ENCODE measurements around the gene ZMYM4. TPM values are rescaled to one million over a fixed set of nuclear protein-coding genes. Genes with fewer than 3 reads are reported as not detected.
"Not testable (repeated sequence)": the region's sequence is repeated elsewhere in the genome, so short reads cannot be mapped to it uniquely, and the experiment has no call there.

Gene ZMYM4
- total RNA-seq, 2 donors from 2014 or later: 50.4 to 51.3 TPM

DNA sequence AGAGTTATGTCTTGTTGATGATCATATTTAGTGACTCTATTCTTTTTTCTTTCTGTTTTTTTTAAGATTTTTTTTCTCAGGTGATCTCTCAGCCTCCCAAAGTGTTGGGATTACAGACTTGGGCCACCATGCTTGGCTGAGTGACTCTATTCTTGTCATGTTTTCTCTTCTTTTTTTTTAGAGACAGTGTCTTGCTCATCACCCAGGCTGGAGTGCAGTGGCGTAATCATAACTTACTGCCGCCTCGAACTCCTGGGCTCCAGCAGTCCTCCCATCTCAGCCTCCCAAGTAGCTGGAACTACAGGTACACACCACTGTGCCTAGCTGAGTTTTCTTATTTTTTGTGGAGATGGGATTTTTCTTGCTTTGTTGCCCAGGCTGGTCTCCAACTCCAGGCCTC lies 36.9 kb downstream of the ZMYM4 start:
- DNase-seq (ENCODE audit: low spot score): no peak
- intact Hi-C loops (cut with DNase I): no loop called here

DNA sequence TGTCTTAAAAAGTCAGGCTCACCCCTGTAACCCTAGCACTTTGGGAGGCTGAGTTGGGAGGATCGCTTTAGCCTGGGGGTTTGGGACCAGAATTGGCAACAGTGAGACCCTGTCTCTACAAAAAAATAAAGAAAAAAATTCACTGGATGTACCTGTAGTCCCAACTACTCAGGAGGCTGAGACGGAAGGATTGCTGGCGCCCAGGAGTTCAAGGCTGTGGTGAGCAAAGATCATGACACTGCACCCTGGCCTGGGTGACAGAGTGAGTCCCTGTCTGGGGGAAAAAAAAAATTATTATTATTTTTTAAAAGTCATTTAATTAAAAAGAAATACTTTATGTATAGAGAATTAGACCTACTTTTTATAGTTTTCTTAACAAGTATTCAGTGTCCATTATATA lies 47.1 kb downstream of the ZMYM4 start:
- no peak for DNase-seq (ENCODE audit: low spot score)
- intact Hi-C loops (cut with DNase I): no loop called here

DNA sequence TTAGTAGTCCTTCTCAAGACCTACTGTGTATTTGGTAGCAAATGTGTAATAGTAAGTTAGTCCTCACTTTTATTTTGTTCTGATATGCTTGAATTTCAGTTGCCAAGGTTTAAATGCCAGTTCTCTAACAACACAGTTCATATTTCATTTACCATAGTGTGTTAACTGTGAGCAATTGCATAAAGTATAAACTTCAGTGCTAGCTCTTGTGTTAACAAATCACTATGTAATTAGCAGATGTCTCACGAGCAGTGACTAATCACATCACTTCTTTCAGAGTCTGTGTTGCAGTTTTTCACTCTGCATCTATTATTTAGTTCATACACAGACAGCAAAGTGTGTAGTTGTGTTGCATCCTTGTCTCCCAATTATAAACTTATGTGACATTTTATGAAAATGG lies 47.8 kb downstream of the ZMYM4 start:
- intact Hi-C loops (cut with DNase I): no loop called here
- DNase-seq (ENCODE audit: low spot score): no peak

DNA sequence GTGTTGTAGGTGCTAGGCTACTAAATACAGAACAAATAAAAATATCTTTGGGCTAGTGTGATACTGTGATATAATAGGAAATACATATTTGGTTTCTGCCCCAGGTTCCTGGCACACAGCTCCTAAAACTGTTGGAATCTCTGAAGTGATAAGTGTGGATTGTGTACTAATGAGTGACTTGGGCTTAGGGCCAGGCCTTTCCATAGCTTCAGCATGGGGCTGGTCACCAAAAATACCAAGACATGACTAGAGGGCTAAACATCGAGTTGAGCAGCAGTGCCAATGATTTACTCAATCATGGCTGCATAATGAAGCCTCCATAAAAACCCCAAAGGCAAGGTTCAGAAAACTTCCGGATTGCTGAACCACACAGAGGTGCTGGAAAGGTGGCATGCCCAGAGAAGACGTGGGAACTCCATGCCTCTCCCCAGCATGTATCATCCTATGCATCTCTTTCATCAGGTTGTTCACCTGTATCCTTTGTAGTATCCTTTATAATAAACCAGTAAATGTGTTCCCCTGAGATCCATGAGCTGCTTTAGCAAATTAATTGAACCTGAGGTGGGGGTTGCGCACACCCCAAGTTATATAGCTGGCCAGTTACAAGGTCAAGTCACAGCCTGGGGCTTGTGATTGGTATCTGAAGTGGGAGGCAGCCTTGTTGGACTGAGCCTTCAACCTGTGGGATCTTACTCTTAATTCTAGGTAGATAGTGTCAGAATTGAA lies 51.6 kb downstream of the ZMYM4 start:
- DNase-seq (ENCODE audit: low spot score): no peak

DNA sequence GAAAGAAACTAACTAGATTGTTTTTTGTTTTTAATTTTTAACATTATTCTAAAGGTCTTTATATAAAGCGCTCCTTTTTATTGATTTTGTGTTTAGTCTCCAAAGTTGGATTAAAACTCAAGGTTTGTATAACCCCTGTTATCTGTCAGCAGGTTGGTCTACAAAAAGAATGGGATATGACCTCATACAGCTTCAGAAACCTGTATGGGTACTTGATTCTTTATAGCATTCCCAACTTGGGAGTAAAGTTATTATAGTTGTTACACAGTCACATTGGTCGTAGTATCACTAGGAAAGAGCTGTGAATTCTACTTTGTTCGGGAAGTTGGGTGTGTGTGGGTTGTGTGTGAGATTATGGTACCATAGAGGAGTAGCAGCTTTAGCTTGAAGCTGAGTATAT lies 52.4 kb downstream of the ZMYM4 start:
- DNase-seq (ENCODE audit: low spot score): no peak
- intact Hi-C loops (cut with DNase I): no loop called here

More for the DNA sequence above, 51.6 kb downstream of the ZMYM4 start:
- intact Hi-C loops (cut with DNase I): loop anchor here in 1 of 2 donors (1.0 kb wide), 1 partner anchor 44 kb away; no protein-coding TSS in a partner anchor

DNA sequence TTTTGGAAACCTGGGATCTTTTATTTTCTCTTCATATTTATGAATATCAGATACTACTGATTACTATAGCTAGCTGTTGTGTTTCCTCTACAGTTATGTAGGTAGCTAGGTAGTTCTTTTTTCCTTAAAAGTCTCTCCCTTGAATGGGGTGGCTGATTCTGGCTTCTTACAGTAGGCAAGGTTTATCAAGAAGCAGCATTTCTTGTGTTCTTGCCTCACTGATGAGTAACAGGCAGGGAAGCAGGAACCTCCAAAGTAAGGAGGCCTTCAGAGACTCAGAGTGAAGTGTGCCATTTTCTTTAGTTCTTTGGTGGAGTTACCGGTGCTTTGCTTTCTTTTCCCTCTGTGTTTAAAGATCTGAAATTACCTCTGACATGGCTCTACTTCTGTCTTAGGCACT lies 56.0 kb downstream of the ZMYM4 start:
- intact Hi-C loops (cut with DNase I): no loop called here
- DNase-seq (ENCODE audit: low spot score): no peak

DNA sequence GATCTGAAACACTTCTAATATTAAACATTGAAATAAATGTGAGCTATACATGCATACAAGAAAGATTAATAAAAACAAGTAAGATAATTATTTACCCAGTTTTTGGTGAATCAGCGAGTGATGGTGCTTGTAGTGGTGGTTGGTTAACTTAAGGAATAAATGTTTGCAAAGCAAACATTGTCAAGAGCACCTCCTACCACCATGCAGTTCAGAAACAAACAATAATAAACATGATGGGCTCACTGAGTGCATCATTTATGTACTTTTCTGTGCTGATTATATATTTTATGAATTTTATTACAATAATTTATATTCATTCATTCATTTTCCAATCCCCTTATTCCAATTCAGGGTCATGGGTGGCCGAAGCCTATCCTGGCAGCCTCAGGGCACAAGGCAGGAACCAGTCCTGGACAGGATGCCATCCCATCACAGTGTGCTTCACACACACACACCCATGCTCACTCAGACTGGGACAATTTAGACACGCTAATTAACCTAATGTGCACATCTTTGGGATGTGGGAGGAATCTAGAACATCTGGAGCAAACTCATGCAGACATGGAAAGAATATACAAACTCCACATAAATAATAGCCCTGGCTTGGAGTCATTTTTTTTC lies 57.8 kb downstream of the ZMYM4 start:
- no peak for DNase-seq (ENCODE audit: low spot score)
- intact Hi-C loops (cut with DNase I): no loop called here

DNA sequence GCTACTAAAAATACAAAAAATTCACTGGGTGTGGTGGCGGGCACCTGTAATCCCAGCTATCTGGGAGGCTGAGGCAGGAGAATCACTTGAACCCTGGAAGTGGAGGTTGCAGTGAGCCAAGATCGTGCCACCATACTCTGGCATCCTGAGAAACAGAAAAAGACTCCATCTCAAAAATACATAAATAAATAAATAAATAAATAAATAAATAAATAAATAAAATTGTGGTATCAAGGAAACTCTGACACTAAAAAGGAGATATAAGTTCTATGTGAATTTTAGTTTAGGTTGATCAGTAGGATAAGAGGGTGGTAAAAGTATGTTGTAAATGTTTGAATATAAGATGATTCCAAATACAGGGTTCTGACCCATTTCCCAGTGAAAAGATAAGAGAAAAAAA lies 63.1 kb downstream of the ZMYM4 start:
- intact Hi-C loops (cut with DNase I): not testable (repeated sequence)

DNA sequence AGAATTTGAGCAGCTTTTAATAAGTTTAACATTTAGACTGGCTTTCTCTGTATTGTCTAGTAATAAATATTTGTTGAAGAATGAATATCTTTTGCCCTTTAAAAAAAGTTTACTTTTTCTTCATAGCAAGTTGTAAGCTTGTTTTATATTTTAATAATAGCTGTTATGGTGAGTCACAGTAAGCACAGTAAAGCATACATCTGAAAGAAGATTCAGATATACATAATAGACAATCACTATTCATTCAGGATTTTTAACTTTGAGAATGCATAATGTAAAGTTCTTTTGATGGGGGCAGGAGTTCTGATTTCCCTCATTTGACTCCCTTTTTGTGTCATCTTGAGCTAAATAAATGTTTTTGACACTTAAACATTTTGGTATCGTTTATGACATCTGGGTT lies 66.0 kb downstream of the ZMYM4 start:
- no peak for DNase-seq (ENCODE audit: low spot score)
- intact Hi-C loops (cut with DNase I): no loop called here

More for the DNA sequence above, 63.1 kb downstream of the ZMYM4 start:
- not testable (repeated sequence) for DNase-seq (ENCODE audit: low spot score)

DNA sequence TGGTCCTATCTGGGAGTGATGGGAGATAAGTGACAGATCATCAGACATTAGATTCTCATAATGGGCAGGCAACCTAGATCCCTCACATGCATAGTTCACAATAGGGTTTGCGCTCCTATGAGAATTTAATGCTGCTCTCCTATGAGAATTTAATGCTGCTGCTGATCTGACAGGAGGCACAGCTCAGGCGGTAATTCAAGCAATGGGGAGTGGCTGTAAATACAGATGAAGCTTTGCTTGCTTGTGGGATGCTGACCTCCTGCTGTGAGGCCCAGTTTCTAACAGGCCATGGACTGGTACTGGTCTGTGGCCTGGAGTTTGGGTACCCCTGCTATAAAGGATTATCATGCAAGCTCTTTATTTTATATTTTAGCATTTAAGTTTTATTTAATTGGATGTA lies 72.0 kb downstream of the ZMYM4 start:
- DNase-seq (ENCODE audit: low spot score): no peak
- intact Hi-C loops (cut with DNase I): no loop called here

DNA sequence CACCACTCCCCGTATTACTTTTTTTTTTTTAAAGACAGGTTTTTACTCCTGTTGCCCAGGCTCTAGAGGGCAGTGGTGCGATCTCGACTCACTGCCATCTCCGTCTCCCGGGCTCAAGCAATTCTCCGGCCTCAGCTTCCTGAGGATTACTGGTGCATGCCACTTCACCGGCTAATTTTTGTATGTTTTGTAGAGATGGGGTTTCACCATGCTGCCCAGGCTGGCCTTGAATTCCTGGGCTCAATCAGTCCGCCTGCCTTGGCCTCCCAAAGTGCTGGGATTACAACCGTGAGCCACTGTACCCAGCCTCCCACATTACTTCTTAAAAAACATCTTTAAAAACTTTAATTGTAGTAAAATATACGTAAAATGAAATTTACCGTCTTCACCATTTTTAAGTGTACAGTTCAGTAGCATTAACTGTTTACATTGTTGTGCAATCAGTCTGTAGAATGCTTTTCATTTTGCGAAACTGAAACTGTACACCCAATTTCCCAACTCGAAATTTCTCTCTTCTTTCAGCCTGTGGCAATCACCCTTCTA lies 77.0 kb downstream of the ZMYM4 start:
- DNase-seq (ENCODE audit: low spot score): no peak
- intact Hi-C loops (cut with DNase I): no loop called here

DNA sequence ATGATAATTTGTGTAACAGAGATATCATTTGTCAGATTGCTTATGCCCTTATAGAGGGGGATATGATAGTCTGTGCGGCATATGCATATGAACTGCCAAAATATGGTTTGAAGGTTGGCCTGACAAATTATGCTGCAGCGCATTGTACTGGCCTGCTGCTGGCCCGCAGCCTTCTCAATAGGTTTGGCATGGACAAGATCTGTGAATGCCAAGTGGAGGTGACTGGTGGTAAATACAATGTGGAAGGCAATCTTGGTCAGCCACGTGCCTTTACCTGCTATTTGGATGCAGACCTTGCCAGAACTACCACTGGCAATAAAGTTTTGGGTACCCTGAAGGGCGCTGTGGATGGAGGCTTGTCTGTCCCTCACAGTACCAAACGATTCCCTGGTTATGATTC lies 82.4 kb downstream of the ZMYM4 start:
- DNase-seq (ENCODE audit: low spot score): no peak
- intact Hi-C loops (cut with DNase I): no loop called here

DNA sequence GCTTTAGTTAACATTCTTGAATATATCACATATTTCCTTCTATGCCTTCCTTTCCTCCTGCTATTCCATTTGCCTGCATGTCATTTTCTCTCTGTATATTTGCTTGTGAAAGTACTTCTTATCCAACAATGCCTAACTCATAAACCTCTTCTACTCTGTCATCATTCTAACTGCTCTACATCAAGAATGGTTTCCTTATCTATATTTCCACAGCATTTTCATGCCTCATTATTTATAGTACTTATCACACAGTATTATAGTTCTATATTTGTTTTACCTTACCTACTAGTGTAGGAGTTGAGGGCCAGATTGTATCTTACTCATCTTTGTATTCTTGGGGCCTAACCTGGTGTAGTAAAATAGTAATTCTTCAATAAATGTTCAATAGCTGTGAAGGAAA lies 91.5 kb downstream of the ZMYM4 start:
- intact Hi-C loops (cut with DNase I): no loop called here
- no peak for DNase-seq (ENCODE audit: low spot score)

DNA sequence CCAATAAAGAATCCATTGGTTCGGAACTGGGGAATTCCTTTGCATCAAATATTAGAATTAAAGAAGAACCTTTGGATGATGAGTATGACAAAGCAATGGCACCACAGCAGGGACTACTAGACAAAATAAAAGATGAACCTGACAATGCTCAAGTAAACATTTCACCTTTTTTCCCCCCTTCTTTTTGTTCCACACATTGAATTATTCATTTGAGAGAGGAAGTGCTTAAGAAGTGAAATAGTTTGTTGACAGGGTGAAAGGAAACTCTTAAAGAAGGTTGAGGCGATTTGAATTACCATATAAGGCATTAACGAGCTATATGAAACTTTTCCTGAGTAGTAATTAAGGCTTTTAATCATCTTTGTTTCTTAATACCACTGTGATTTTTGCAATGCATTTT lies 93.1 kb downstream of the ZMYM4 start:
- no peak for DNase-seq (ENCODE audit: low spot score)
- intact Hi-C loops (cut with DNase I): no loop called here

DNA sequence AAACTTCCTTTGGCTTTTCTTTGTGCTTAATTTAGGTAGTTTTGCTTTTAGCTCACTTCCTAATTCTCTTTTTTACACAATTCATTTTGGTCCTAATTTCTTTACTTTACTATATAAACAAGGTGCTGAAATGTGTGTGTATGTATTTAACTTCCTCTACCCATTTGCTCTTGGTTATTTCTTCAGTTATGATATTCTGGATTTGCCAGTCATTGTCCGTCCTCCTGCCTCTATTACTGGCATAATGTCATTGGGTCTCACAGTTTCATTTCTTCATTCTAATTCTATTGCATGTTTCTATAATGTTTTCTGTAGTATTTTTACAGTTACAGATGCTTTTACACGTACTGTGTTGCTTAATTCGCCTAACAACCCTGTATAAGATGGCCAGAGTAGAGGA lies 96.2 kb downstream of the ZMYM4 start:
- intact Hi-C loops (cut with DNase I): loop anchor here in 1 of 2 donors (1.0 kb wide), 1 partner anchor 45 kb away; no protein-coding TSS in a partner anchor
- DNase-seq (ENCODE audit: low spot score): no peak

DNA sequence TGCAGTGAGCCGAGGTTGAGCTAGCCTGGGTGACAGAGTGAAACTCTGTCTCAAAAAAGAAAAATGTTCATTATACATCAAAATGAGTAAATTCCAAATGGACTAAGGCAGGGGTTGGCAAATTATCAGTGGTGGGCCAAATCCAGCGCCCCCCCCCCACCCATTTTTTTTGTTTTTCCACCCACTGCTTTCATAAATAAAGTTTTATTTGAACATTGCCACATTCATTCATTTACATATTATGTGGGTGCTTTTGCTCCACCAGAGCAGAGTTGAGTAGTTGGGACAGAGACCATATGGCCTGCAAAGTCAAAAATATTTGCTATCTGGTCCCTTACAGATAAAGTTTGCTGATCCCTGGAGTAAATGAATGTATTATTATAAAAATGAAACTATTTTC lies 99.4 kb downstream of the ZMYM4 start:
- intact Hi-C loops (cut with DNase I): no loop called here

DNA sequence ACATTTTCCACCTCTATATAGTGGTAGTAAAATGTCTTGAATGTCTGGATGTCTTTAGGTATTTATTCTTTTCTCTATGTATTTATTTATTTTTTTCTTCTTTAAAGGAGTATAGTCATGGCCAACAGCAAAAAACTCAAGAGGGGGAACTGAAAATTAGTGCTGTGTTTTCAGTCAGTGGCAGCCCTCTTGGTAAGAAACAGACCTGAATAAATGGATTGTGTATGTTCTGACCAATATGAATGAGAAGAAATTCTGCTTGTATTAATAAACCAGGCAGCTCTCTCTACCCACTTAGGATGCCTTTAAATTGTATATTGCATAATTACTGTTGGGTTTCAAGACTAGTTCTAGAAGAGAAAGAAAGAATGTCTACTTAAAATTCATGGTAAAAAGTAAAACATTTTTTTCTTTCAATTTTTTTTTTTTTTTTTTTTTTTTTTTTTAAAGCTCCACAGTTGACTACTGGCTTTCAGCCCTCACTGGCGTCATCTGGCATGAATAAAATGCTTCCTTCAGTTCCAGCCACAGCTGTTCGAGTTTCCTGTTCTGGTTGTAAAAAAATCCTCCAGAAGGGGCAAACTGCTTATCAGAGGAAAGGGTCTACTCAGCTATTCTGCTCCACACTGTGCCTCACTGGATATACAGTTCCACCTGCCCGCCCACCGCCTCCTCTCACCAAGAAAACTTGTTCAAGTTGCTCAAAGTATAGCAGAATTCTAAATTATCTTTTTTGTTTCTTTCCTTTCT lies 101.6 kb downstream of the ZMYM4 start:
- DNase-seq (ENCODE audit: low spot score): no peak
- intact Hi-C loops (cut with DNase I): no loop called here

More for the DNA sequence above, 99.4 kb downstream of the ZMYM4 start:
- no peak for DNase-seq (ENCODE audit: low spot score)

DNA sequence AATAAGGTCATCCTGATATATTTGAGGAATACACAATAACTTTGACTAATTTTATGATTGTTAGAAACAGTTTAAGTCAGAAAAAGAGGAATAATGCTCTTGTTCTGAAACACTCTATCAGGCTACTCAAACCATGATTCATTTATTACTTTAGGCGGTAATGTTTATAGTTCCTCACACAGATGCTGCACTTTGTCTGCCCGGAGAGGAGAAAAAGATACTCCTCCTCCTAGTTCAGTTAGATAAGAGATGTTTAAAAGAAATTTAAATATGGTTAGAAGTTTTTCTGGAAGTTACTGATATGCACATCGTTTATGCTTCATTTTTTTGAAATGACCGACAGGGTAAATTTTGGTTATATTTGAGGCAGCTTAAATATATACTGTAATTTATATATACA lies 103.0 kb downstream of the ZMYM4 start:
- intact Hi-C loops (cut with DNase I): no loop called here
- DNase-seq (ENCODE audit: low spot score): no peak

DNA sequence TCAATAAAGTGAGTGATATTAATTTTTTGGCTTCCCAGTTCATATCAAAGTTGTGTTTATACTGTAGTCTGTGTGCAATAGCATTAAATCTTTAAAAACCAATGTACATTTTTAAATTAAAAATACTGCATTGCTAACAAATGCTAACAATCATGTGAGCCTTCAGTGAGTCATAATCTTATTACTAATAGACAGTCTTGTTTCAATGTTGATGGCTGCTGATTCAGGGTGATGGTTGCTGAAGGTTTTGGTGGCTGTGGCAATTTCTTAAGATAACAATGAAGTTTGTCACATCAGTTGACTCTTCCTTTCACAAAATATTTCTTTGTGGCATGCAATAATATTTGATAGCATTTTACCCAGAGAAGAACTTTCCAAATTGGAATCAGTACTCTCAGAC lies 109.0 kb downstream of the ZMYM4 start:
- intact Hi-C loops (cut with DNase I): no loop called here
- no peak for DNase-seq (ENCODE audit: low spot score)

DNA sequence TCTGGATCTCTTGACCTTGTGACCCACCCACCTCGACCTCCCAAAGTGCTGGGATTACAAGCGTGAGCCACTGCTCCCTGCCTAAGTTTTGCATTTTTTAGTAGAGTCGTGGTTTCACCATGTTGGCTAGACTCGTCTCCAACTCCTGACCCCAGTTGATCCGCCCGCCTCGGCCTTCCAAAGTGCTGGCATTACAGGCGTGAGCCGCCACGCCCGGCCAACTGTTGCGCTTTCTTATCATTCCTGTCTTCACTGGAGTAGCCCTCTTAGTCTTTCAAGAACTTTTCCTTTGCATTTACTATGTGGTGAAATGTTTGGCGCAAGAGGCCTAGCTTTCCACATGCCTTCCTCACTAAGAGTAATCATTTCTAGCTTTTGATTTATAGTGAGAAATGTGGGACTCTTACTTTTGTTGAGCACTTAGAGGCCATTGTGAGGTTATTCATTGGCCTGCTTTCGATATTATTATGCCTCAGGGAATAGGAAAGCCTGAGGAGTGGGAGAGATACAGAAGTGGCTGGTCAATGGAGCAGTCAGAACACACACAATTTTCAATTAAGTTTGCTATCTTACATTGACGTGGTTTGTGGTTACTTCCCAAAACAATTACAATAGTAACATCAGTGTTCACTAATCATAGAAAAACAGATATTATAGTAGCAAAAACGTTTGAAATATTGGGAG lies 111.0 kb downstream of the ZMYM4 start:
- intact Hi-C loops (cut with DNase I): no loop called here
- DNase-seq (ENCODE audit: low spot score): no peak

All from posterior vena cava (tissue), 2 donors.